ENCODE measurements around the gene CCDC18. TPM values are rescaled to one million over a fixed set of nuclear protein-coding genes. Genes with fewer than 3 reads are reported as not detected.
"Not testable (repeated sequence)": the region's sequence is repeated elsewhere in the genome, so short reads cannot be mapped to it uniquely, and the experiment has no call there.

CCDC18 gene
- total RNA-seq, 3 donors from 2014 or later (not counting 1 experiment from before 2014, with no cell fraction given), result 11.7 to 17.2 (median 14.4) TPM

DNA sequence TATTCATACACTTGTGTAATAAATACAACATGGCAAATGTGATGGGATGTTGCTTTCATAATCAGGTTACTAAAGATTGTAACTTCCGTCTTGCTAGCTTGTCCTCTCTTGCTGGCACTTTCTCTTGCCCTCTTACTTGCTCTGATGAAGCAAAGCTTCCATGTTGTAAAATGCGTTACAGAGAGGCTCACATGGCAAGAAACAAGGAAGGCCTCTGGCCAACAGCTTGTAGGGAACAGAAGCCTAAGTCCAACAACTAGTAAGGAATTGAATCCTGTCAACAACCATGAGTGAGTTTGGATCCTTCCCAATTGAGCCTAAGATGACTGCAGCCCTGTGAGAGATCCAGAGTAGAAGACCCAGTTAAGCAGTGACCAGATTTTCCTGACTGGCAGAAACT is 15.7 kb upstream of the CCDC18 start:
- Histone ChIP-seq H3K4me1 (ENCODE audit: control insufficient read depth, insufficient read depth, low read length) (no peaks in the 10 kb centered on the region), H3K36me3 (ENCODE audit: control insufficient read depth, insufficient read depth, low read length) (peaks cover 1% of the 10 kb centered on the region), H3K4me3 (ENCODE audit: low read length) (no peak overlapping the region), H3K27ac (ENCODE audit: low read length) (no peak overlapping the region), H3K9me3 (ENCODE audit: control insufficient read depth, insufficient read depth, low read length) (no peaks in the 10 kb centered on the region), H3K27me3 (ENCODE audit: control insufficient read depth, insufficient read depth, low read length) (no peaks in the 10 kb centered on the region)
- no peaks in the 10 kb centered on the region for H3K27me3 Mint-ChIP-seq (ENCODE audit: low read depth in 2 of 2)
- peak overlapping the region; percentile 42 to 76 for H3K27ac Mint-ChIP-seq
- TF ChIP-seq, protein P1, sequence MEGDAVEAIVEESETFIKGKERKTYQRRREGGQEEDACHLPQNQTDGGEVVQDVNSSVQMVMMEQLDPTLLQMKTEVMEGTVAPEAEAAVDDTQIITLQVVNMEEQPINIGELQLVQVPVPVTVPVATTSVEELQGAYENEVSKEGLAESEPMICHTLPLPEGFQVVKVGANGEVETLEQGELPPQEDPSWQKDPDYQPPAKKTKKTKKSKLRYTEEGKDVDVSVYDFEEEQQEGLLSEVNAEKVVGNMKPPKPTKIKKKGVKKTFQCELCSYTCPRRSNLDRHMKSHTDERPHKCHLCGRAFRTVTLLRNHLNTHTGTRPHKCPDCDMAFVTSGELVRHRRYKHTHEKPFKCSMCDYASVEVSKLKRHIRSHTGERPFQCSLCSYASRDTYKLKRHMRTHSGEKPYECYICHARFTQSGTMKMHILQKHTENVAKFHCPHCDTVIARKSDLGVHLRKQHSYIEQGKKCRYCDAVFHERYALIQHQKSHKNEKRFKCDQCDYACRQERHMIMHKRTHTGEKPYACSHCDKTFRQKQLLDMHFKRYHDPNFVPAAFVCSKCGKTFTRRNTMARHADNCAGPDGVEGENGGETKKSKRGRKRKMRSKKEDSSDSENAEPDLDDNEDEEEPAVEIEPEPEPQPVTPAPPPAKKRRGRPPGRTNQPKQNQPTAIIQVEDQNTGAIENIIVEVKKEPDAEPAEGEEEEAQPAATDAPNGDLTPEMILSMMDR (IDR thresholded peaks at IDR 0.05), result no peak
- intact Hi-C loops (cut with micrococcal nuclease), result no loop called here
- no peak overlapping the region for H3K4me3 Mint-ChIP-seq
- H3K9me3 Mint-ChIP-seq, result peaks cover 0 to 2% of the 10 kb centered on the region in 2 donors
- 97% methylated on average over 2 of the region's 2 CpGs for WGBS (ENCODE audit: insufficient coverage)
- no peak for ATAC-seq
- no peak for DNase-seq
- peaks cover 63 to 67% of the 10 kb centered on the region in 2 donors for H3K4me1 Mint-ChIP-seq
- no peaks in the 10 kb centered on the region for H3K36me3 Mint-ChIP-seq

DNA sequence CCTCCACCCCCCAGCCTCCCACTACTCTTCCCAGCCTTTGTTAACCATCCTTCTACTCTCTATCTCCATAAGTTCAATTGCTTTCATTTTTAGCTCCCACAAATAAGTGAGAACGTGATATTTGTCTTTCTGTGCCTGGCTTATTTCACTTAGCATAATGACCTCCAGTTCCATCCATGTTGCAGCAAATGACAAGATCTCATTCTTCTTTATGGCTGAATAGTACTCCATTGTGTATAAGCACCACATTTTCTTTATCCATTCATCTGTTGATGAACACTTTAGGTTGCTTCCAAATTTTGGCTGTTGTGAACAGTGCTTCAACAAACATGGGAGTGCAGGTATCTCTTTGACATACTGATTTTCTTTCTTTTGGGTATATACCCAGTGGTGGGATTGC is 14.6 kb upstream of the CCDC18 start:
- DNase-seq; H3K27me3 ChIP-seq (ENCODE audit: control insufficient read depth, insufficient read depth, low read length); H3K27me3 Mint-ChIP-seq (ENCODE audit: low read depth in 2 of 2); ATAC-seq; H3K9me3 Mint-ChIP-seq; H3K4me1 ChIP-seq (ENCODE audit: control insufficient read depth, insufficient read depth, low read length); H3K4me3 Mint-ChIP-seq; H3K27ac ChIP-seq (ENCODE audit: low read length); H3K27ac Mint-ChIP-seq; H3K4me3 ChIP-seq (ENCODE audit: low read length); H3K9me3 ChIP-seq (ENCODE audit: control insufficient read depth, insufficient read depth, low read length); intact Hi-C loops (cut with micrococcal nuclease); H3K36me3 Mint-ChIP-seq; H3K36me3 ChIP-seq (ENCODE audit: control insufficient read depth, insufficient read depth, low read length): not testable (repeated sequence)
- H3K4me1 Mint-ChIP-seq, result peaks cover 67 to 68% of the 10 kb centered on the region in 2 donors
- WGBS (ENCODE audit: insufficient coverage), result 92% methylated on average over 1 of the region's 1 CpG

DNA sequence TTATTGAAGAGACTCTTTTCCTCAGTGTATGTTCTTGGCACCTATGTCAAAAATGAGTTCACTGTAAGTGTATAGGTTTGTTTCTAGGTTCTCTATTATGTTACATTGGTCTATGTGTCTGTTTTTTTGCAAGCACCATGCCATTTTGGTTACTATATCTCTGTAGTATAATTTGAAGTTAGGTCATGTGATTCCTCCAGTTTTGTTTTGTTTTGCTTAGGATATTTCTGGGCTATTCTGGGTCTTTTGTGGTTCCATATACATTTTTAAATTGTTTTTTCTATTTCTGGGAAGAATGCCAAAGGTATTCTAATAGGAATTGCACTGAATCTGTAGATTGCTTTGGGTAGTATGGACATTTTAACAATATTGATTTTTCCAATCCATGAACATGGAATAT is 13.5 kb upstream of the CCDC18 start:
- Histone ChIP-seq H3K4me1 (ENCODE audit: control insufficient read depth, insufficient read depth, low read length) (peaks cover 9% of the 10 kb centered on the region), H3K4me3 (ENCODE audit: low read length) (no peak overlapping the region), H3K9me3 (ENCODE audit: control insufficient read depth, insufficient read depth, low read length) (no peaks in the 10 kb centered on the region), H3K36me3 (ENCODE audit: control insufficient read depth, insufficient read depth, low read length) (no peaks in the 10 kb centered on the region), H3K27ac (ENCODE audit: low read length) (no peak overlapping the region), H3K27me3 (ENCODE audit: control insufficient read depth, insufficient read depth, low read length) (no peaks in the 10 kb centered on the region)
- intact Hi-C loops (cut with micrococcal nuclease), result no loop called here
- H3K9me3 Mint-ChIP-seq, result peaks cover 0 to 2% of the 10 kb centered on the region in 2 donors
- H3K36me3 Mint-ChIP-seq, result no peaks in the 10 kb centered on the region
- DNase-seq (no peak), ATAC-seq (no peak)
- H3K4me1 Mint-ChIP-seq, result peaks cover 67 to 68% of the 10 kb centered on the region in 2 donors
- no peaks in the 10 kb centered on the region for H3K27me3 Mint-ChIP-seq (ENCODE audit: low read depth in 2 of 2)
- H3K27ac Mint-ChIP-seq, result no peak overlapping the region
- TF ChIP-seq, protein P1 (IDR thresholded peaks at IDR 0.05), result no peak
- H3K4me3 Mint-ChIP-seq, result no peak overlapping the region

DNA sequence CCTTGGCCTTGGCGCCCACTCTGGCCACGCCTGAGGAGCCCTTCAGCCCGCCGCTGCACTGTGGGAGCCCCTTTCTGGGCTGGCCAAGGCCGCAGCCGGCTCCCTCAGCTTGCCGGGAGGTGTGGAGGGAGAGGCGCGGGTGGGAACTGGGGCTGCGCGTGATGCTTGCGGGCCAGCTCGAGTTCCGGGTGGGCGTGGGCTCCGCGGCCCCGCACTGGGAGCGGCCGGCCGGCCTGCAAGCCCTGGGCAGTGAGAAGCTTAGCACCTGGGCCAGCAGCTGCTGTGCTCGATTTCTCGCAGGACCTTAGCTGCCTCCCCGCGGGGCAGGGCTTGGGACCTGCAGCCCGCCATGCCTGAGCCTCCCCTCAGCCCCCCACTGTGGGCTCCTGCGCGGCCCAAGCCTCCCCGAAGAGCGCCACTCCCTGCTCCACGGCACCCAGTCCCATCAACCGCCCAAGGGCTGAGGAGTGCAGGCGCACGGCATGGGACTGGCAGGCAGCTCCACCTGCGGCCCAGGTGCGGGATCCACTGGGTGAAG is 10.3 kb upstream of the CCDC18 start:
- H3K36me3 Mint-ChIP-seq; H3K27me3 Mint-ChIP-seq (ENCODE audit: low read depth in 2 of 2); intact Hi-C loops (cut with micrococcal nuclease); H3K4me3 ChIP-seq (ENCODE audit: low read length); H3K9me3 ChIP-seq (ENCODE audit: control insufficient read depth, insufficient read depth, low read length); H3K27ac ChIP-seq (ENCODE audit: low read length); H3K36me3 ChIP-seq (ENCODE audit: control insufficient read depth, insufficient read depth, low read length); H3K9me3 Mint-ChIP-seq; DNase-seq; ATAC-seq; H3K27me3 ChIP-seq (ENCODE audit: control insufficient read depth, insufficient read depth, low read length): not testable (repeated sequence)
- peak overlapping the region; percentile 93 for H3K4me3 Mint-ChIP-seq
- peak overlapping the region in 1 of 2 donors; percentile 80 for H3K27ac Mint-ChIP-seq
- peaks cover 70 to 77% of the 10 kb centered on the region in 2 donors for H3K4me1 Mint-ChIP-seq
- 98% methylated on average over 36 of the region's 36 CpGs for WGBS (ENCODE audit: insufficient coverage)
- H3K4me1 ChIP-seq (ENCODE audit: control insufficient read depth, insufficient read depth, low read length), result peaks cover 12% of the 10 kb centered on the region
